K562 (cell line): ENCODE results near the gene IL6R. TPM values are rescaled to one million over a fixed set of nuclear protein-coding genes. Genes with fewer than 3 reads are reported as not detected.
A peak's percentile ranks its signal among the peaks of the same experiment; 100 is the strongest.

Experiments
- ATAC-seq: fragments of 200-7000 bp; cut with Tn5 transposase; 3 replicates; pipeline ENCODE4 v1.9.1; 2020; ENCODE audit warnings: moderate library complexity
- BruUV-seq: library from RNA; stranded (reverse); fragments of 400-500 nt; replicated peaks from 2 replicates; lab custom pipeline; 2021; lab: Mats Ljungman, UMichigan
- CTCF ChIA-PET: fragments of 300-600 bp; formaldehyde crosslinking; extraction: SDS; loops from one replicate; lab custom pipeline; 2021; ENCODE audit warnings: low intra/inter-chr PET ratio; lab: Yijun Ruan, JAX
- POLR2A ChIA-PET: fragments of 300-600, 350-650 bp; sonication (Branson Sonifier 250); formaldehyde crosslinking; extraction: SDS; loops from one replicate; lab custom pipeline; 2021; ENCODE audit warnings: antibody characterized with exemption, inconsistent platforms; lab: Yijun Ruan, JAX
- DNase-seq, 4 experiments: peaks; one replicate each; pipeline versions ENCODE4 v3.0.0 to v3.0.0-alpha.2; 2011 to 2018; ENCODE audit warnings: low spot score in 3 of 4, mixed read lengths in 3 of 4; ENCODE audit errors: extremely low read depth in 1 of 4
- FAIRE-seq: peaks from 2 replicates; lab custom pipeline; 2011; peaks lifted over from hg19 to GRCh38; lab: Jason Lieb, UNC
- H2AFZ ChIP-seq: 2 replicates; pipeline ENCODE4 v1.6.0; 2011; ENCODE audit warnings: low read depth, low read length, control low read depth, inconsistent platforms
- H3K27ac ChIP-seq: fragments of 200-600 bp; 3 replicates; pipeline ENCODE4 v1.8.0; 2011; ENCODE audit warnings: low read depth, mild to moderate bottlenecking, control low read depth, inconsistent platforms, low read length, moderate library complexity, mixed read lengths; ENCODE audit errors: extremely low read depth
- H3K27me3 ChIP-seq, 2 experiments: fragments of 300-600 bp in 1 of 2; 2 replicates in 1 of 2; 3 replicates in 1 of 2; pipeline versions ENCODE4 v1.6.0 to v1.8.0; 2011; ENCODE audit warnings: inconsistent platforms in 2 of 2, low read length in 2 of 2, mild to moderate bottlenecking in 1 of 2, mixed read lengths in 1 of 2, moderate library complexity in 1 of 2; ENCODE audit not compliant: control insufficient read depth in 2 of 2, insufficient read depth in 2 of 2
- H3K36me3 ChIP-seq: fragments of 300-600 bp; 3 replicates; pipeline ENCODE4 v1.8.0; 2011; ENCODE audit warnings: mild to moderate bottlenecking, low read length, inconsistent platforms; ENCODE audit not compliant: control insufficient read depth, insufficient read depth
- H3K4me1 ChIP-seq, 2 experiments: fragments of 200-600 bp in 1 of 2; replicated peaks in 1 of 2; 2 replicates in 1 of 2; 3 replicates in 1 of 2; pipeline versions ENCODE4 v1.5.1 to v1.8.0; 2011; ENCODE audit warnings: inconsistent platforms in 2 of 2, low read length in 2 of 2, mild to moderate bottlenecking in 1 of 2, mixed read lengths in 1 of 2, moderate library complexity in 1 of 2; ENCODE audit not compliant: control insufficient read depth in 2 of 2, insufficient read depth in 2 of 2
- H3K4me2 ChIP-seq: 2 replicates; pipeline ENCODE4 v1.6.1; 2011; ENCODE audit warnings: low read length, control low read depth, inconsistent platforms, mixed read lengths; ENCODE audit not compliant: insufficient read depth
- H3K4me3 ChIP-seq: fragments of 200-600 bp; sonication (generic), shearing (Covaris generic); 2 replicates; pipeline ENCODE4 v1.5.1; 2016; ENCODE audit warnings: control low read depth, inconsistent platforms
- H3K79me2 ChIP-seq: fragments of 200-600 bp; 3 replicates; pipeline ENCODE4 v1.8.0; 2011; ENCODE audit warnings: low read length, inconsistent platforms; ENCODE audit not compliant: control insufficient read depth, insufficient read depth
- H3K9ac ChIP-seq, 2 experiments: 2 replicates each; pipeline versions ENCODE4 v1.6.0 to v1.6.1; 2011; ENCODE audit warnings: low read depth in 2 of 2, low read length in 2 of 2, control low read depth in 1 of 2, inconsistent platforms in 1 of 2, mild to moderate bottlenecking in 1 of 2, mixed read lengths in 1 of 2; ENCODE audit not compliant: insufficient read depth in 1 of 2
- H3K9me1 ChIP-seq: one replicate; pipeline ENCODE4 v1.6.0; 2011; ENCODE audit warnings: inconsistent platforms, mild to moderate bottlenecking, low read length, moderate library complexity; ENCODE audit not compliant: control insufficient read depth, insufficient read depth
- H3K9me3 ChIP-seq: replicated peaks from 2 replicates; pipeline ENCODE4 v1.5.1; 2011; ENCODE audit warnings: low read depth, low read length, inconsistent platforms; ENCODE audit not compliant: control insufficient read depth, insufficient read depth
- H4K20me1 ChIP-seq: replicated peaks from 2 replicates; pipeline ENCODE4 v1.6.1; 2011; ENCODE audit warnings: low read length, inconsistent platforms, mixed read lengths; ENCODE audit not compliant: control insufficient read depth, insufficient read depth
- BMI1 ChIP-seq: fragments of 150-350 bp; IDR thresholded peaks from 2 replicates; pipeline ENCODE4 v1.6.1; 2014; ENCODE audit warnings: low read length
- CREB5 ChIP-seq: fragments of 250-450 bp; sonication (Bioruptor Pico); IDR thresholded peaks from 2 replicates; pipeline ENCODE4 v1.5.0; 2020; ENCODE audit warnings: mild to moderate bottlenecking
- GTF2B ChIP-seq: IDR thresholded peaks from 2 replicates; pipeline ENCODE4 v1.6.1; 2011; ENCODE audit not compliant: insufficient read length; ENCODE audit errors: extremely low read depth
- MEIS2 ChIP-seq: fragments of 450-650 bp; IDR thresholded peaks from 2 replicates; pipeline ENCODE4 v1.6.1; 2014; ENCODE audit warnings: mild to moderate bottlenecking; ENCODE audit not compliant: partially characterized antibody
- ZFX ChIP-seq: sonication (generic); formaldehyde crosslinking; IDR thresholded peaks from 2 replicates; pipeline ENCODE4 v1.8.0; 2022; ENCODE audit warnings: mild to moderate bottlenecking, missing genetic modification reagents, moderate library complexity
- WGBS: fragments of 100-300 bp; shearing (Covaris generic); methylation state at CpG from one replicate; pipeline ENCODE4 v1.1.6; 2016; ENCODE audit warnings: low coverage, mixed read lengths; ENCODE audit not compliant: insufficient coverage; ENCODE audit errors: missing lambda C conversion rate; 5-methylcytosine and 5-hydroxymethylcytosine counted together
- in situ Hi-C: fragments of 300-500 bp; cut with MboI; formaldehyde crosslinking; loops from 4 replicates; pipeline ENCODE4 v1.15.0; 2018; ENCODE audit warnings: inconsistent platforms, mixed read lengths
- intact Hi-C: fragments of 100-400 bp; cut with micrococcal nuclease; formaldehyde crosslinking; loops from 2 replicates; pipeline ENCODE4 v1.14.2; 2022
- polyA plus RNA-seq, 8 experiments: library from polyadenylated mRNA; depleted of rRNA in 4 of 8; stranded (reverse) in 5 of 8; unstranded in 3 of 8; fragments of >200 nt; fragmentation: Nextera tagmentation in 2 of 8; fragmentation: Illumina TruSeq in 1 of 8; extraction: Ambion mirVana in 2 of 8; extraction: Trizol in 1 of 8; gene quantifications; 2 replicates each; pipeline versions ENCODE4 v1.2.1 to v1.2.3, GENCODE V29; 2011 to 2014; ENCODE audit warnings: inconsistent platforms in 1 of 8, missing spikeins in 1 of 8
- total RNA-seq, 7 experiments: library from RNA; depleted of rRNA in 6 of 7; stranded (reverse); fragments of >200 nt in 6 of 7; fragmentation: Illumina TruSeq in 2 of 7; extraction: Trizol in 2 of 7; gene quantifications; 2 replicates each; pipeline versions ENCODE4 v1.2.1 to v1.2.3, GENCODE V29; 2011 to 2021; ENCODE audit warnings: low replicate concordance in 1 of 7

Gene IL6R
- total and polyA plus RNA-seq, 9 of the 15 experiments (the other 6 are each of a cell fraction or from before 2014, with no cell fraction given) = 0.05 to 1.1 (median 0.11) TPM; not detected in 2

GRCh38 chr1:154413177-154413783 is 8.1 kb downstream of the IL6R start:
- Histone ChIP-seq H3K27ac (no peak overlapping the region), H3K4me3 (no peak overlapping the region), H3K79me2 (no peaks in the 10 kb centered on the region), H2AFZ (no peak overlapping the region), H3K36me3 (no peaks in the 10 kb centered on the region), H3K4me2 (no peak overlapping the region), H4K20me1 (no peaks in the 10 kb centered on the region), H3K4me1 (peaks cover 0 to 2% of the 10 kb centered on the region in 2 experiments; a peak in 1 of 5 replicates), H3K27me3 (peaks cover 24 to 52% of the 10 kb centered on the region in 2 experiments), H3K9me1 (no peaks in the 10 kb centered on the region), H3K9me3 (no peaks in the 10 kb centered on the region), H3K9ac (no peak overlapping the region)
- in situ Hi-C loops (no loop called here), intact Hi-C loops (no loop called here)
- ATAC-seq (no peak), DNase-seq (no peak), FAIRE-seq (no peak)
- 12% methylated on average over 6 of the region's 7 CpGs for WGBS
- no peak for TF ChIP-seq GTF2B
- peak; percentile 17 for TF ChIP-seq MEIS2
- no peak for TF ChIP-seq ZFX (CRISPR knock-in tag)
- BruUV-seq = no TSS peak
- POLR2A ChIA-PET = interaction anchor here (0.6 kb wide), 1 partner anchor 304 kb away, joined by 3 read pairs; no protein-coding TSS in a partner anchor
- CTCF ChIA-PET = no interaction called here

DNA sequence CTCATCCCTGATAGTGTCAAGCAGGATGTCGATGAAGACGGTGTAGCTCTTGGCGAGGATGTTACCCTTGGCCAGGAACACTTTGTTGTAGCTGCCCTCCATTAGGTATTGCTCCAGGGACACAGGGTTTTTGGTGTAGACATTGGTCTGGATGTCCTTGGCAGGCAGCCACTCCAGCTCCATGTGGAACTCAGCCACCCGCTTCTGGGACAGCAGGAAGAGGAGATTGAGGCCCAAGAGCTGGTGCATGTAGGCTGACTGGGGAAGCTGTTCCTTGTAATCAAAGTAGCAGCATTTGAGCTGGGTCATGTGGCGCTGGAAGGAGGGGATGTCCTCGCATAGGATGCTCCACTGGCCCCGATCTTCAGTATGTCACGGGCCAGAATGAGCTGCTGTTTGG is 9.5 kb downstream of the IL6R start:
- Histone ChIP-seq H3K27ac (no peak overlapping the region), H3K4me1 (peaks cover 0 to 8% of the 10 kb centered on the region in 2 experiments; a peak in 2 of 5 replicates), H3K4me2 (no peak overlapping the region), H4K20me1 (no peaks in the 10 kb centered on the region), H2AFZ (no peak overlapping the region), H3K9ac (no peak overlapping the region), H3K79me2 (no peaks in the 10 kb centered on the region), H3K9me1 (no peaks in the 10 kb centered on the region), H3K36me3 (no peaks in the 10 kb centered on the region), H3K9me3 (no peaks in the 10 kb centered on the region), H3K4me3 (no peak overlapping the region), H3K27me3 (peaks cover 20 to 54% of the 10 kb centered on the region in 2 experiments)
- FAIRE-seq (no peak), ATAC-seq (no peak; the same call in 2 of the 3 replicates), DNase-seq (no peak)
- WGBS = 10% methylated on average over 8 of the region's 8 CpGs
- intact Hi-C loops = no loop called here
- in situ Hi-C loops = no loop called here
- POLR2A ChIA-PET = interaction anchor here (1.4 kb wide), 1 partner anchor 14 kb away, joined by 4 read pairs; no protein-coding TSS in a partner anchor
- CTCF ChIA-PET = no interaction called here
- TF ChIP-seq CREB5 (CRISPR knock-in tag) (no peak), BMI1 (no peak)
- BruUV-seq = no TSS peak
